Measurements from ENCODE around the gene CPNE2. TPM values are rescaled to one million over a fixed set of nuclear protein-coding genes. Genes with fewer than 3 reads are reported as not detected.

The CPNE2 gene
- total RNA-seq, 3 donors from 2014 or later (not counting 1 experiment from before 2014, with no cell fraction given), result 2.0 to 2.6 (median 2.4) TPM

DNA sequence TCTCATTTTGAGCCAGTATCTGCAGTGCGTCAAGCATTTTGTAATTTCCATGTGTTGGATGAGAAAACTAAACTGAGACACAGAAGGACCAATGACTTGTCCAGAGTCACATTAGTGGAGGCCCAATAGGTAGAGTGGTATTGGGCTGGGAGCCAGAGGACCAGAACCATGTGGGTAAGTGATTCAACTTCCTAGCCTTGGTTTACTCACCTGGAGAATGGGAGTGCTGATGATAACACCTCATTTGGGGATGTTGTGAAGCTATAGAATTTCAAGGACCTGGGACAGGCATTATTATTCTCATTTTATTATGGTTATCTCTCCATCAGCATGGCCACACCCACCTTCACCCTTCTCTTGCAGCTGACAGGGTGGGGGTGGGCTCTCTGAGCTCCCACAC lies 8.1 kb downstream of the CPNE2 start:
- H3K27me3 ChIP-seq (ENCODE audit: control insufficient read depth, insufficient read depth, low read length), result no peaks in the 10 kb centered on the region
- 96% methylated on average over 1 of the region's 1 CpG for WGBS (ENCODE audit: insufficient coverage)
- intact Hi-C loops (cut with micrococcal nuclease), result no loop called here
- H3K9me3 ChIP-seq (ENCODE audit: control insufficient read depth, insufficient read depth, low read length), result no peaks in the 10 kb centered on the region
- no peak for TF ChIP-seq CTCF (IDR thresholded peaks at IDR 0.05)
- Mint-ChIP-seq H3K27me3 (ENCODE audit: low read depth in 2 of 2) (peaks cover 0 to 12% of the 10 kb centered on the region in 2 donors), H3K4me3 (no peak overlapping the region), H3K27ac (no peak overlapping the region), H3K36me3 (no peaks in the 10 kb centered on the region), H3K9me3 (no peaks in the 10 kb centered on the region), H3K4me1 (peaks cover 10 to 15% of the 10 kb centered on the region in 2 donors)
- no peak overlapping the region for H3K4me3 ChIP-seq (ENCODE audit: low read length)
- ATAC-seq (no peak), DNase-seq (no peak)
- peaks cover 14% of the 10 kb centered on the region for H3K4me1 ChIP-seq (ENCODE audit: control insufficient read depth, insufficient read depth, low read length)
- H3K27ac ChIP-seq (ENCODE audit: low read length), result no peak overlapping the region
- no peaks in the 10 kb centered on the region for H3K36me3 ChIP-seq (ENCODE audit: control insufficient read depth, insufficient read depth, low read length)

DNA sequence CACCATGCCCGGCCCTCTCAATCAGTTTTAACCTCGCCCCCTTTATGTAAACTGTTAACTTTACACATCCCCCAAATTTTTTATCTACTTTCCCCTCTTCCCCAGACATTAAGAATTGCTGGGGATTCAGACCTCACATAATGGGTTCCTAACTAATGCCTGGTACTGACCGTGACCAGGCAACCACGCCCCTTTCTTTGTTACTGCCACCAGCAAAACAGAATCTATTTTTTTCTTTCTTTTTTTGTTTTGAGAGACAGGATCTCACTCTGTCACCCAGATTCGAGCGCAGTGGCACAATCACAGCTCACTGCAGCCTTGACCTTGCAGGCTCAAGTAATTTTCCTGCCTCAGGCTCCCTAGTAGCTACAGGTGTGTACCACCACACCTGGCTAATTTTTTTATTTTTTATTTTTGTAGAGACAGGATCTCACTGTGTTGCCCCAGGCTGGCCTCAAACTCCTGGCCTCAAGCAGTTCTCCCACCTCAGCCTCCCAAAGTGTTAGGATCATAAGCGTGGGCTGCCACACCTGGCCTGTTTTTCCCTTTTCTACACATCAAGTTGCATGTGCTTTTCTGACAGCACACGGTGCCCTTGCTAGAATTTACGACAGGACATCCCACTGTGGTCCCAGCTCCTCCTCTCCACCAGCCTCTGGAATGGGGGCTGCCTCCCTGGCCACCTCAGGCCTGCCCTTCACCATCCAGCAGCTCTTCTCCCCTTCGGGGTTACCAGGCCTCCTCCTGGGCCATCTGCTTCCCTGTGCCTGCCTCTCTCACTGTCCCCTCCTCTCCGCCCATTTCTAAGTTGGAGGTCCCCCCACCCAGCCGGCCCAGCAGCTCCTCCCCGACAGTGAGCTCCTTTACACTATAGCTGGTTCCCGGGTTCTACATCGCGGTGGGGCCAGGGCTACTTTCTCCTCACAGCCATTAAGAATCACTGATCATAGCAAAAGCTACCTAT lies 10.8 kb downstream of the CPNE2 start:
- H3K27me3 Mint-ChIP-seq (ENCODE audit: low read depth in 2 of 2), result peaks cover 0 to 3% of the 10 kb centered on the region in 2 donors
- H3K27me3 ChIP-seq (ENCODE audit: control insufficient read depth, insufficient read depth, low read length), result no peaks in the 10 kb centered on the region
- no peaks in the 10 kb centered on the region for H3K9me3 Mint-ChIP-seq
- 85% methylated on average over 16 of the region's 16 CpGs for WGBS (ENCODE audit: insufficient coverage)
- peaks cover 10 to 15% of the 10 kb centered on the region in 2 donors for H3K4me1 Mint-ChIP-seq
- no peaks in the 10 kb centered on the region for H3K36me3 ChIP-seq (ENCODE audit: control insufficient read depth, insufficient read depth, low read length)
- no peak overlapping the region for H3K4me3 ChIP-seq (ENCODE audit: low read length)
- no peak for TF ChIP-seq CTCF (IDR thresholded peaks at IDR 0.05)
- H3K9me3 ChIP-seq (ENCODE audit: control insufficient read depth, insufficient read depth, low read length), result no peaks in the 10 kb centered on the region
- H3K36me3 Mint-ChIP-seq, result no peaks in the 10 kb centered on the region
- peaks cover 18% of the 10 kb centered on the region for H3K4me1 ChIP-seq (ENCODE audit: control insufficient read depth, insufficient read depth, low read length)
- DNase-seq (no peak), ATAC-seq (no peak)
- H3K4me3 Mint-ChIP-seq, result no peak overlapping the region
- intact Hi-C loops (cut with micrococcal nuclease), result no loop called here
- H3K27ac ChIP-seq (ENCODE audit: low read length), result no peak overlapping the region
- H3K27ac Mint-ChIP-seq, result peak overlapping the region in 1 of 2 donors; percentile 35

DNA sequence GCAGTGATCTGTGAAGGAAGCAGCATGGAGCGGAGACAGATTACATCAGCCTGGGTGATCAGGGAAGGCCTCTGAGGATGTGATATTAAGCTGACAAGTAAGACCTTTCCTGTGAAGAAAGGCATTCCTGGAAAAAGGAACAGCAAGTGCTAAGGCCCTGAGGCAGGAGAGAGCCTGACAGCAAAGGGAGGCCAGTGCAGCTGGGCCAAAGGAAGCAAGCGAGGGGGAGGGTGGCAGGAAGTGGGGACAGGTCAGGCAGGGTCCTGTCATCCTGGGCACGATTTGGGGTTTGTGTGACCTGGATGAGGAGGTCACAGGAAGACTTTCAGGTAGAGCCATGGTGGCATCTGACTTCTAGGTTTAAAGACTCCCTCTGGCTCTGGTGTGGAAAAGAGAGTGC lies 12.3 kb downstream of the CPNE2 start:
- H3K4me1 ChIP-seq (ENCODE audit: control insufficient read depth, insufficient read depth, low read length), result peaks cover 18% of the 10 kb centered on the region
- peaks cover 0 to 5% of the 10 kb centered on the region in 2 donors for H3K27me3 Mint-ChIP-seq (ENCODE audit: low read depth in 2 of 2)
- peak overlapping the region in 1 of 2 donors; percentile 35 for H3K27ac Mint-ChIP-seq
- peaks cover 15 to 20% of the 10 kb centered on the region in 2 donors for H3K4me1 Mint-ChIP-seq
- TF ChIP-seq CTCF (IDR thresholded peaks at IDR 0.05), result no peak
- 51% methylated on average over 3 of the region's 3 CpGs for WGBS (ENCODE audit: insufficient coverage)
- H3K27me3 ChIP-seq (ENCODE audit: control insufficient read depth, insufficient read depth, low read length), result no peaks in the 10 kb centered on the region
- H3K4me3 Mint-ChIP-seq, result no peak overlapping the region
- ATAC-seq, result no peak
- intact Hi-C loops (cut with micrococcal nuclease), result no loop called here
- no peak overlapping the region for H3K27ac ChIP-seq (ENCODE audit: low read length)
- H3K36me3 ChIP-seq (ENCODE audit: control insufficient read depth, insufficient read depth, low read length), result no peaks in the 10 kb centered on the region
- no peak for DNase-seq
- no peaks in the 10 kb centered on the region for H3K36me3 Mint-ChIP-seq
- no peaks in the 10 kb centered on the region for H3K9me3 Mint-ChIP-seq
- H3K4me3 ChIP-seq (ENCODE audit: low read length), result no peak overlapping the region
- H3K9me3 ChIP-seq (ENCODE audit: control insufficient read depth, insufficient read depth, low read length), result no peaks in the 10 kb centered on the region
